Measurements from ENCODE around the gene TLCD3A.
A peak's percentile ranks its signal among the peaks of the same experiment; 100 is the strongest.

- TF ChIP-seq CTCF (conservative IDR thresholded peaks at IDR 0.05; ENCODE audit: low read length) (no peak), EZH2phosphoT487 (IDR thresholded peaks at IDR 0.05; ENCODE audit: borderline replicate concordance, low read depth, low read length) (0 out of 2 replicates have a peak, but pooled peaks have one; percentile 38)
Observed at GRCh38 chr17:732902-733720, 715 bp downstream of the TLCD3A start.
